Activated T-cell treated with anti-CD3 and anti-CD28 coated beads, Interleukin-2, amount 50 U/mL, for 72 hours (primary cell): ENCODE measurements around the gene CBFA2T3. TPM values are rescaled to one million over a fixed set of nuclear protein-coding genes. Genes with fewer than 3 reads are reported as not detected.
"Not testable (repeated sequence)": the region's sequence is repeated elsewhere in the genome, so short reads cannot be mapped to it uniquely, and the experiment has no call there.

ENCODE experiments used
- ATAC-seq, 2 donors: fragments of 150-1000 bp; cut with Tn5 transposase; replicated peaks in 1 of 2; 2 replicates each; pipeline ENCODE4 v1.10.0; 2021; ENCODE audit warnings: moderate library complexity in 2 of 2, mild to moderate bottlenecking in 1 of 2
- DNase-seq, 2 donors: peaks; one replicate each; pipeline ENCODE4 v3.0.0; 2021 to 2022; ENCODE audit warnings: mixed read lengths in 1 of 2
- H3K27ac Mint-ChIP-seq: one replicate; pipeline ENCODE4 v1.8.0; 2022; ENCODE audit warnings: mild to moderate bottlenecking, moderate library complexity, mixed read lengths
- H3K27me3 Mint-ChIP-seq: one replicate; pipeline ENCODE4 v1.8.0; 2022; ENCODE audit warnings: low read depth, mixed read lengths
- H3K36me3 Mint-ChIP-seq, 2 donors: one replicate each; pipeline ENCODE4 v1.8.0; 2022; ENCODE audit warnings: mixed read lengths in 2 of 2, mild to moderate bottlenecking in 1 of 2; ENCODE audit not compliant: insufficient read depth in 2 of 2
- H3K4me1 Mint-ChIP-seq: one replicate; pipeline ENCODE4 v1.8.0; 2022; ENCODE audit warnings: low read depth, mixed read lengths
- H3K4me3 Mint-ChIP-seq, 2 donors: one replicate each; pipeline ENCODE4 v1.8.0; 2022; ENCODE audit warnings: mild to moderate bottlenecking in 2 of 2, mixed read lengths in 2 of 2, moderate library complexity in 2 of 2
- H3K9me3 Mint-ChIP-seq, 2 donors: one replicate each; pipeline ENCODE4 v1.8.0; 2022; ENCODE audit warnings: mixed read lengths in 2 of 2
- total RNA-seq, 2 donors: library from RNA; stranded (reverse); gene quantifications; one replicate each; pipeline ENCODE4 v1.2.3, GENCODE V29; 2022

CBFA2T3 gene
- total RNA-seq, 2 donors from 2014 or later: 1.2 to 1.7 TPM

GRCh38 chr16:89018282-89019158, 41.5 kb upstream of the CBFA2T3 start:
- Mint-ChIP-seq H3K27me3 (peaks cover 11% of the 10 kb centered on the region), H3K9me3 (peaks cover 3 to 7% of the 10 kb centered on the region in 2 donors), H3K4me1 (peaks cover 17% of the 10 kb centered on the region), H3K4me3 (no peak overlapping the region), H3K36me3 (peaks cover 0 to 6% of the 10 kb centered on the region in 2 donors), H3K27ac (no peak overlapping the region)
- ATAC-seq: no peak
- DNase-seq: no peak

- Mint-ChIP-seq H3K4me1 (peaks cover 17% of the 10 kb centered on the region), H3K36me3 (peaks cover 0 to 6% of the 10 kb centered on the region in 2 donors), H3K27ac (no peak overlapping the region), H3K27me3 (peaks cover 12% of the 10 kb centered on the region), H3K9me3 (peaks cover 0 to 7% of the 10 kb centered on the region in 2 donors), H3K4me3 (no peak overlapping the region)
- DNase-seq (no peak), ATAC-seq (no peak)
Measured at GRCh38 chr16:89017543-89018281, 40.7 kb upstream of the CBFA2T3 start.

- peaks cover 17% of the 10 kb centered on the region for H3K4me1 Mint-ChIP-seq
- H3K9me3 Mint-ChIP-seq: peaks cover 0 to 11% of the 10 kb centered on the region in 2 donors
- not testable (repeated sequence) for ATAC-seq, DNase-seq, H3K4me3 Mint-ChIP-seq, H3K27ac Mint-ChIP-seq, H3K36me3 Mint-ChIP-seq
- H3K27me3 Mint-ChIP-seq: peaks cover 14% of the 10 kb centered on the region
Measured at GRCh38 chr16:89016561-89016960, 39.6 kb upstream of the CBFA2T3 start.

GRCh38 chr16:89015271-89015859, 38.4 kb upstream of the CBFA2T3 start:
- H3K27ac Mint-ChIP-seq: no peak overlapping the region
- H3K27me3 Mint-ChIP-seq: peaks cover 14% of the 10 kb centered on the region
- peaks cover 11% of the 10 kb centered on the region for H3K4me1 Mint-ChIP-seq
- H3K9me3 Mint-ChIP-seq: peaks cover 0 to 11% of the 10 kb centered on the region in 2 donors
- DNase-seq (no peak), ATAC-seq (no peak)
- no peak overlapping the region for H3K4me3 Mint-ChIP-seq
- peaks cover 0 to 6% of the 10 kb centered on the region in 2 donors for H3K36me3 Mint-ChIP-seq

- peaks cover 4% of the 10 kb centered on the region for H3K4me1 Mint-ChIP-seq
- ATAC-seq (no peak), DNase-seq (no peak)
- H3K36me3 Mint-ChIP-seq: peaks cover 0 to 6% of the 10 kb centered on the region in 2 donors
- no peak overlapping the region for H3K4me3 Mint-ChIP-seq
- peaks cover 0 to 11% of the 10 kb centered on the region in 2 donors for H3K9me3 Mint-ChIP-seq
- no peak overlapping the region for H3K27ac Mint-ChIP-seq
- H3K27me3 Mint-ChIP-seq: peaks cover 20% of the 10 kb centered on the region
Measured at GRCh38 chr16:89014403-89015230, 37.6 kb upstream of the CBFA2T3 start.

- no peaks in the 10 kb centered on the region for H3K4me1 Mint-ChIP-seq
- ATAC-seq (no peak), DNase-seq (no peak)
- H3K4me3 Mint-ChIP-seq: no peak overlapping the region
- H3K27me3 Mint-ChIP-seq: peaks cover 24% of the 10 kb centered on the region
- peaks cover 0 to 6% of the 10 kb centered on the region in 2 donors for H3K36me3 Mint-ChIP-seq
- no peak overlapping the region for H3K27ac Mint-ChIP-seq
- H3K9me3 Mint-ChIP-seq: peaks cover 0 to 11% of the 10 kb centered on the region in 2 donors
Measured at GRCh38 chr16:89013692-89014402, 36.8 kb upstream of the CBFA2T3 start.

- peaks cover 0 to 11% of the 10 kb centered on the region in 2 donors for H3K9me3 Mint-ChIP-seq
- no peak overlapping the region for H3K27ac Mint-ChIP-seq
- no peak overlapping the region for H3K4me3 Mint-ChIP-seq
- DNase-seq: no peak
- H3K4me1 Mint-ChIP-seq: no peaks in the 10 kb centered on the region
- H3K36me3 Mint-ChIP-seq: peaks cover 0 to 6% of the 10 kb centered on the region in 2 donors
- H3K27me3 Mint-ChIP-seq: peaks cover 24% of the 10 kb centered on the region
- no peak for ATAC-seq
Measured at GRCh38 chr16:89013111-89013510, 36.1 kb upstream of the CBFA2T3 start.

GRCh38 chr16:89012622-89012995, 35.6 kb upstream of the CBFA2T3 start:
- H3K27ac Mint-ChIP-seq: no peak overlapping the region
- DNase-seq (no peak), ATAC-seq (no peak)
- peaks cover 24% of the 10 kb centered on the region for H3K27me3 Mint-ChIP-seq
- H3K4me3 Mint-ChIP-seq: no peak overlapping the region
- no peaks in the 10 kb centered on the region for H3K4me1 Mint-ChIP-seq
- peaks cover 0 to 11% of the 10 kb centered on the region in 2 donors for H3K9me3 Mint-ChIP-seq
- H3K36me3 Mint-ChIP-seq: peaks cover 0 to 6% of the 10 kb centered on the region in 2 donors

GRCh38 chr16:89011909-89012621, 35.1 kb upstream of the CBFA2T3 start:
- H3K27ac Mint-ChIP-seq: no peak overlapping the region
- no peak for DNase-seq
- H3K4me3 Mint-ChIP-seq: no peak overlapping the region

GRCh38 chr16:89010210-89010925, 33.4 kb upstream of the CBFA2T3 start:
- H3K36me3 Mint-ChIP-seq: no peaks in the 10 kb centered on the region
- H3K27ac Mint-ChIP-seq: no peak overlapping the region
- H3K4me1 Mint-ChIP-seq: no peaks in the 10 kb centered on the region
- ATAC-seq (no peak), DNase-seq (no peak)
- peaks cover 24% of the 10 kb centered on the region for H3K27me3 Mint-ChIP-seq
- no peak overlapping the region for H3K4me3 Mint-ChIP-seq
- peaks cover 0 to 5% of the 10 kb centered on the region in 2 donors for H3K9me3 Mint-ChIP-seq

More at GRCh38 chr16:89011909-89012621, 35.1 kb upstream of the CBFA2T3 start:
- peaks cover 0 to 11% of the 10 kb centered on the region in 2 donors for H3K9me3 Mint-ChIP-seq
- peaks cover 0 to 6% of the 10 kb centered on the region in 2 donors for H3K36me3 Mint-ChIP-seq
- no peak for ATAC-seq
- H3K4me1 Mint-ChIP-seq: no peaks in the 10 kb centered on the region
- H3K27me3 Mint-ChIP-seq: peaks cover 24% of the 10 kb centered on the region
